Prostate gland (tissue), 2 donors: ENCODE results near the gene WDFY4.

Experiments
- CTCF ChIP-seq, 4 experiments: fragments of 200-600 bp in 2 of 4; fragments of 450-650 bp in 2 of 4; sonication (generic) in 2 of 4; IDR thresholded peaks; 1 replicate in 3 of 4; 2 replicates in 1 of 4; pipeline ENCODE4 v1.5.1; 2016 to 2019; ENCODE audit warnings: antibody characterized with exemption in 4 of 4, mild to moderate bottlenecking in 2 of 4, moderate library complexity in 2 of 4
- POLR2A ChIP-seq: fragments of 450-650 bp; IDR thresholded peaks from one replicate; pipeline ENCODE4 v1.6.1; 2016; ENCODE audit warnings: antibody characterized with exemption, mild to moderate bottlenecking
- POLR2AphosphoS5 ChIP-seq: sonication (generic); formaldehyde crosslinking; IDR thresholded peaks from one replicate; pipeline ENCODE4 v1.6.1; 2017; ENCODE audit warnings: antibody characterized with exemption

DNA sequence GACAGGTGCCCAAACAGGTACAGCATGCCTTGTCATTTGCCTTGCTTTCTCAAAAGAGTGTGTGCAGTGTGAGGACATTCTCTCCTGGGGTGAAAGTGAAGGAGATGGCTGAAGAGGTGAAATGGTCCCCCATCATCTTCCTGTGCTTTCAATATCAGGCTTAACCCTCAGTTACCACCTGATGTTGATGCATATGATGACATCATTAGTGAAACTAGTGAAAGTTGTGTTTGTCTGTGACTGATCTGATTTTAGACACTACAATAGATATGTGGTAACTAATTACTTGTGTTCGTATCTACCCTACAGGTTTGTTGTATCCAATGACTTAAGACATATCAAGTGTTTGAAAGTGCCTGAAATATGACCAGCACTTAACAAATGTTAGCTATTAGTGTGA is 279.4 kb downstream of the WDFY4 start:
- TF ChIP-seq CTCF (IDR thresholded peaks at IDR 0.05) (no peak), POLR2A (no peak), POLR2AphosphoS5 (no peak)
